H1 (cell line): ENCODE results near the gene RCE1. TPM values are rescaled to one million over a fixed set of nuclear protein-coding genes. Genes with fewer than 3 reads are reported as not detected.

ENCODE experiments used
- BCL11A ChIP-seq, 2 experiments: IDR thresholded peaks; one replicate each; pipeline ENCODE4 v1.6.1; 2011; ENCODE audit warnings: low read depth in 2 of 2, low read length in 2 of 2, mild to moderate bottlenecking in 2 of 2
- JUN ChIP-seq: IDR thresholded peaks from 2 replicates; pipeline ENCODE4 v1.6.1; 2011; ENCODE audit warnings: low read depth, mild to moderate bottlenecking, improper control_type of control experiment, low read length
- KDM1A ChIP-seq: fragments of 200-600, 300-600 bp; sonication (generic); IDR thresholded peaks from 2 replicates; pipeline ENCODE4 v1.7.1; 2016; ENCODE audit warnings: mild to moderate bottlenecking, low read length, borderline replicate concordance
- MAFK ChIP-seq: IDR thresholded peaks from 2 replicates; pipeline ENCODE4 v1.6.1; 2012; ENCODE audit warnings: low read depth, mild to moderate bottlenecking, improper control_type of control experiment, low read length
- RNF2 ChIP-seq: fragments of 200-900, 300-1000 bp; sonication (generic); IDR thresholded peaks from 2 replicates; pipeline ENCODE4 v1.7.1; 2016; ENCODE audit warnings: borderline replicate concordance, low read depth, mild to moderate bottlenecking, antibody characterized with exemption, low read length; ENCODE audit not compliant: poor library complexity, severe bottlenecking; ENCODE audit errors: missing control alignments
- SAP30 ChIP-seq: fragments of 300-600 bp; sonication (generic); IDR thresholded peaks from 2 replicates; pipeline ENCODE4 v1.7.1; 2012; ENCODE audit warnings: low read length, moderate library complexity, mild to moderate bottlenecking, inconsistent platforms; ENCODE audit not compliant: insufficient read depth, insufficient replicate concordance
- SIN3A ChIP-seq, 2 experiments: IDR thresholded peaks in 1 of 2; conservative IDR thresholded peaks in 1 of 2; 2 replicates each; pipeline ENCODE4 v1.6.1; 2011 to 2012; ENCODE audit warnings: low read length in 2 of 2, improper control_type of control experiment in 1 of 2, low read depth in 1 of 2, mild to moderate bottlenecking in 1 of 2
- polyA plus RNA-seq, 7 experiments: library from polyadenylated mRNA; depleted of rRNA in 3 of 7; stranded (reverse) in 5 of 7; unstranded in 2 of 7; fragments of >200 nt in 5 of 7; fragments of 200-250 nt in 2 of 7; gene quantifications; 1 replicate in 5 of 7; 2 replicates in 1 of 7; 4 replicates in 1 of 7; pipeline versions ENCODE4 v1.2.1 to v1.2.3, GENCODE V29; 2011 to 2013; ENCODE audit warnings: missing spikeins in 2 of 7, mixed read lengths in 2 of 7
- total RNA-seq: library from RNA; stranded (reverse); fragmentation: NEBNext Ultra II Directional; extraction: Animal tissue kit (Norgen Biotek cat#: 25700); gene quantifications from 2 replicates; pipeline ENCODE4 v1.2.1, GENCODE V29; 2021

The RCE1 gene
- total and polyA plus RNA-seq, 2 of the 8 experiments (the other 6 are each of a cell fraction or from before 2014, with no cell fraction given), result 35.8 to 84.8 TPM

- TF ChIP-seq MAFK (no peak), KDM1A (no peak), SIN3A (conservative IDR thresholded peaks at IDR 0.05 in 1 of 2, IDR thresholded peaks at IDR 0.05 in 1 of 2; ENCODE audit: low read depth in 1 of 2, low read length in 2 of 2) (no peak), RNF2 (no peak), SAP30 (no peak), JUN (no peak), BCL11A (IDR thresholded peaks at IDR 0.05; ENCODE audit: low read depth in 2 of 2, low read length in 2 of 2) (no peak)
Measured at GRCh38 chr11:66858939-66859685, 15.9 kb downstream of the RCE1 start (continued).
